DOHH2 (cell line): ENCODE results near the gene NME7.

ENCODE experiments used
- H3F3A ChIP-seq: fragments of 200-600 bp; sonication (generic), shearing (Covaris generic); 2 replicates; pipeline ENCODE4 v1.6.0; 2016; ENCODE audit warnings: antibody characterized with exemption, mild to moderate bottlenecking; ENCODE audit not compliant: control insufficient read depth, insufficient read depth
- H3K27ac ChIP-seq: fragments of 200-600 bp; sonication (generic); 2 replicates; pipeline ENCODE4 v1.5.1; 2014; ENCODE audit warnings: low read depth, mild to moderate bottlenecking, low read length, moderate library complexity
- H3K27me3 ChIP-seq: fragments of 200-600 bp; sonication (generic); 2 replicates; pipeline ENCODE4 v1.6.1; 2014; ENCODE audit warnings: mild to moderate bottlenecking, low read length, mixed read lengths; ENCODE audit not compliant: control insufficient read depth
- H3K36me3 ChIP-seq: fragments of 200-600 bp; sonication (generic); 2 replicates; pipeline ENCODE4 v1.6.1; 2014; ENCODE audit warnings: mild to moderate bottlenecking, low read length, moderate library complexity, mixed read lengths; ENCODE audit not compliant: control insufficient read depth
- H3K4me1 ChIP-seq: fragments of 200-600 bp; sonication (generic); 2 replicates; pipeline ENCODE4 v1.6.1; 2014; ENCODE audit warnings: mild to moderate bottlenecking, low read length, mixed read lengths; ENCODE audit not compliant: control insufficient read depth
- H3K4me2 ChIP-seq: fragments of 200-600 bp; sonication (generic); 2 replicates; pipeline ENCODE4 v1.6.0; 2014; ENCODE audit warnings: mild to moderate bottlenecking, low read length, moderate library complexity
- H3K4me3 ChIP-seq: fragments of 200-600 bp; sonication (generic); 2 replicates; pipeline ENCODE4 v1.5.1; 2014; ENCODE audit warnings: mild to moderate bottlenecking, low read length, mixed read lengths
- H3K79me2 ChIP-seq: fragments of 200-600 bp; sonication (generic); 2 replicates; pipeline ENCODE4 v1.6.1; 2014; ENCODE audit warnings: mild to moderate bottlenecking, low read length, mixed read lengths; ENCODE audit not compliant: control insufficient read depth
- H3K9me2 ChIP-seq: fragments of 200-600 bp; sonication (generic); replicated peaks from 2 replicates; pipeline ENCODE4 v1.6.1; 2014; ENCODE audit warnings: mild to moderate bottlenecking, low read length, mixed read lengths; ENCODE audit not compliant: control insufficient read depth
- H3K9me3 ChIP-seq: fragments of 200-600 bp; sonication (generic); 2 replicates; pipeline ENCODE4 v1.6.1; 2014; ENCODE audit warnings: antibody characterized with exemption, low read length, mixed read lengths; ENCODE audit not compliant: control insufficient read depth, insufficient read depth
- H4K20me1 ChIP-seq: fragments of 200-600 bp; sonication (generic); 2 replicates; pipeline ENCODE4 v1.6.0; 2014; ENCODE audit warnings: low read depth, mild to moderate bottlenecking, antibody characterized with exemption, low read length, moderate library complexity; ENCODE audit not compliant: control insufficient read depth, insufficient read depth
- CTCF ChIP-seq: fragments of 200-600 bp; sonication (generic); IDR thresholded peaks from one replicate; pipeline ENCODE4 v1.5.1; 2014; ENCODE audit warnings: antibody characterized with exemption, mild to moderate bottlenecking, low read depth, low read length; ENCODE audit not compliant: poor library complexity, severe bottlenecking
- EZH2phosphoT487 ChIP-seq: fragments of 200-600 bp; sonication (generic); IDR thresholded peaks from 2 replicates; pipeline ENCODE4 v1.6.1; 2017; ENCODE audit warnings: borderline replicate concordance, mild to moderate bottlenecking, antibody characterized with exemption, low read length, moderate library complexity, mixed read lengths

Gene NME7

DNA sequence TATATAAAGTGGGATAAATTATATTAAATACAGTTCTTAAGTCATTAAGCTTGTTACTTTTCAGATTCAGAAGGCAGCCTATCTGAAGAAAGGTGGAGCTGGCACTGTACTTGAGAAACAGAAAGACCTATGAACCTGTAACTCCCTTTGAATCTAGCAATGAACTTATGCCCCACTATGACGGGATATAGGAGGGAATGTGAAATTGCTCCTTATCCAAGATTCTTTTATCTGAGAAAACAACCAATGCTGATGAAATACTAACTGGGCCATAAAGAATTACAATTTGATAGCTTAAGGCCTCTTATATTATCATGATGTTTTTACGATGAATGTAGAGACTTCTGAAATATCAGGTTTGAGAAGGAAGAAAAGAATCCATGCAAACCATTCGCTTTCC, 211.0 kb downstream of the NME7 start:
- TF ChIP-seq CTCF = no peak
- TF ChIP-seq EZH2phosphoT487 = no peak
- Histone ChIP-seq H3K27me3 (no peaks in the 10 kb centered on the region), H4K20me1 (no peaks in the 10 kb centered on the region), H3K9me3 (no peaks in the 10 kb centered on the region), H3K4me2 (no peak overlapping the region), H3K36me3 (no peaks in the 10 kb centered on the region), H3F3A (no peaks in the 10 kb centered on the region), H3K79me2 (no peaks in the 10 kb centered on the region), H3K4me1 (no peaks in the 10 kb centered on the region), H3K4me3 (no peak overlapping the region), H3K9me2 (no peaks in the 10 kb centered on the region), H3K27ac (no peak overlapping the region)

- no peak overlapping the region for H3K27ac ChIP-seq
- TF ChIP-seq EZH2phosphoT487 = no peak
- TF ChIP-seq CTCF = no peak
- no peaks in the 10 kb centered on the region for H4K20me1 ChIP-seq
- H3F3A ChIP-seq = no peaks in the 10 kb centered on the region
- no peak overlapping the region for H3K4me3 ChIP-seq
- no peak overlapping the region for H3K4me2 ChIP-seq
- no peaks in the 10 kb centered on the region for H3K9me2 ChIP-seq
- H3K36me3 ChIP-seq = no peaks in the 10 kb centered on the region
- no peaks in the 10 kb centered on the region for H3K9me3 ChIP-seq
- no peaks in the 10 kb centered on the region for H3K27me3 ChIP-seq
- H3K4me1 ChIP-seq = no peaks in the 10 kb centered on the region
- no peaks in the 10 kb centered on the region for H3K79me2 ChIP-seq
Observed at GRCh38 chr1:169155675-169156074, 211.9 kb downstream of the NME7 start.

- Histone ChIP-seq H3K9me2 (no peaks in the 10 kb centered on the region), H3K9me3 (no peaks in the 10 kb centered on the region), H3K27ac (no peak overlapping the region), H3K4me1 (no peaks in the 10 kb centered on the region), H3F3A (no peaks in the 10 kb centered on the region), H4K20me1 (no peaks in the 10 kb centered on the region), H3K79me2 (no peaks in the 10 kb centered on the region), H3K4me3 (no peak overlapping the region), H3K4me2 (no peak overlapping the region), H3K36me3 (no peaks in the 10 kb centered on the region), H3K27me3 (no peaks in the 10 kb centered on the region)
- TF ChIP-seq CTCF = no peak
- TF ChIP-seq EZH2phosphoT487 = no peak
Observed at GRCh38 chr1:169151338-169151837, 216.2 kb downstream of the NME7 start.
